ENCODE measurements around the gene RNF166. TPM values are rescaled to one million over a fixed set of nuclear protein-coding genes. Genes with fewer than 3 reads are reported as not detected.
A peak's percentile ranks its signal among the peaks of the same experiment; 100 is the strongest.

Gene RNF166
- total and polyA plus RNA-seq, 2 of the 13 experiments (the other 11 are each of a cell fraction or from before 2014, with no cell fraction given): 21.4 to 23.0 TPM

GRCh38 chr16:88651276-88651988 is 54.8 kb downstream of the RNF166 start (continued):
- TF ChIP-seq, protein P1, sequence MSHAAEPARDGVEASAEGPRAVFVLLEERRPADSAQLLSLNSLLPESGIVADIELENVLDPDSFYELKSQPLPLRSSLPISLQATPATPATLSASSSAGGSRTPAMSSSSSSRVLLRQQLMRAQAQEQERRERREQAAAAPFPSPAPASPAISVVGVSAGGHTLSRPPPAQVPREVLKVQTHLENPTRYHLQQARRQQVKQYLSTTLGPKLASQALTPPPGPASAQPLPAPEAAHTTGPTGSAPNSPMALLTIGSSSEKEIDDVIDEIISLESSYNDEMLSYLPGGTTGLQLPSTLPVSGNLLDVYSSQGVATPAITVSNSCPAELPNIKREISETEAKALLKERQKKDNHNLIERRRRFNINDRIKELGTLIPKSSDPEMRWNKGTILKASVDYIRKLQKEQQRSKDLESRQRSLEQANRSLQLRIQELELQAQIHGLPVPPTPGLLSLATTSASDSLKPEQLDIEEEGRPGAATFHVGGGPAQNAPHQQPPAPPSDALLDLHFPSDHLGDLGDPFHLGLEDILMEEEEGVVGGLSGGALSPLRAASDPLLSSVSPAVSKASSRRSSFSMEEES (CRISPR knock-in tag; IDR thresholded peaks at IDR 0.05): peak; percentile 82
- peak; percentile 70; the same call in 1 of the 2 replicates for TF ChIP-seq TOPORS (CRISPR knock-in tag; IDR thresholded peaks at IDR 0.05)
- peak; percentile 93; the same call in 1 of the 2 replicates for TF ChIP-seq ZNF615 (CRISPR knock-in tag; IDR thresholded peaks at IDR 0.05; ENCODE audit: borderline replicate concordance)
- TF ChIP-seq KLF15 (CRISPR knock-in tag; IDR thresholded peaks at IDR 0.05; ENCODE audit: borderline replicate concordance): no peak; the same call in 1 of the 2 replicates
- TF ChIP-seq THAP8 (CRISPR knock-in tag; IDR thresholded peaks at IDR 0.05; ENCODE audit: borderline replicate concordance): no peak
- TF ChIP-seq SAFB2 (CRISPR knock-in tag; IDR thresholded peaks at IDR 0.05; ENCODE audit: borderline replicate concordance, low read depth): no peak
- no peak; the same call in 1 of the 2 replicates for TF ChIP-seq MXD3 (CRISPR knock-in tag; IDR thresholded peaks at IDR 0.05)
- peak; percentile 52; the same call in 1 of the 2 replicates for TF ChIP-seq ZBTB10 (CRISPR knock-in tag; IDR thresholded peaks at IDR 0.05; ENCODE audit: borderline replicate concordance)
- TF ChIP-seq BCLAF1 (IDR thresholded peaks at IDR 0.05): no peak
- TF ChIP-seq, protein P2, sequence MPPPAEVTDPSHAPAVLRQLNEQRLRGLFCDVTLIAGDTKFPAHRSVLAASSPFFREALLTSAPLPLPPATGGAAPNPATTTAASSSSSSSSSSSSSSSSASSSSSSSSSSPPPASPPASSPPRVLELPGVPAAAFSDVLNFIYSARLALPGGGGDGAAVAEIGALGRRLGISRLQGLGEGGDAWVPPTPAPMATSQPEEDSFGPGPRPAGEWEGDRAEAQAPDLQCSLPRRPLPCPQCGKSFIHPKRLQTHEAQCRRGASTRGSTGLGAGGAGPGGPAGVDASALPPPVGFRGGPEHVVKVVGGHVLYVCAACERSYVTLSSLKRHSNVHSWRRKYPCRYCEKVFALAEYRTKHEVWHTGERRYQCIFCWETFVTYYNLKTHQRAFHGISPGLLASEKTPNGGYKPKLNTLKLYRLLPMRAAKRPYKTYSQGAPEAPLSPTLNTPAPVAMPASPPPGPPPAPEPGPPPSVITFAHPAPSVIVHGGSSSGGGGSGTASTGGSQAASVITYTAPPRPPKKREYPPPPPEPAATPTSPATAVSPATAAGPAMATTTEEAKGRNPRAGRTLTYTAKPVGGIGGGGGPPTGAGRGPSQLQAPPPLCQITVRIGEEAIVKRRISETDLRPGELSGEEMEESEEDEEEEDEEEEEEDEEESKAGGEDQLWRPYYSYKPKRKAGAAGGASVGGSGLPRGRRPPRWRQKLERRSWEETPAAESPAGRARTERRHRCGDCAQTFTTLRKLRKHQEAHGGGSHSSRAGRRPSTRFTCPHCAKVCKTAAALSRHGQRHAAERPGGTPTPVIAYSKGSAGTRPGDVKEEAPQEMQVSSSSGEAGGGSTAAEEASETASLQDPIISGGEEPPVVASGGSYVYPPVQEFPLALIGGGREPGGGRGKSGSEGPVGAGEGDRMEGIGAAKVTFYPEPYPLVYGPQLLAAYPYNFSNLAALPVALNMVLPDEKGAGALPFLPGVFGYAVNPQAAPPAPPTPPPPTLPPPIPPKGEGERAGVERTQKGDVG (CRISPR knock-in tag; IDR thresholded peaks at IDR 0.05; ENCODE audit: borderline replicate concordance): no peak; the same call in 1 of the 2 replicates
- TF ChIP-seq NR3C1 (CRISPR knock-in tag; IDR thresholded peaks at IDR 0.05): no peak
- TF ChIP-seq ZNF749 (CRISPR knock-in tag; IDR thresholded peaks at IDR 0.05; ENCODE audit: borderline replicate concordance): peak; percentile 70; the same call in 1 of the 2 replicates
- no peak for TF ChIP-seq E2F1 (CRISPR knock-in tag; IDR thresholded peaks at IDR 0.05)
- TF ChIP-seq EZH2 (conservative IDR thresholded peaks at IDR 0.05; ENCODE audit: low read depth, low read length): no peak
